ENCODE data around the gene KNSTRN. TPM values are rescaled to one million over a fixed set of nuclear protein-coding genes. Genes with fewer than 3 reads are reported as not detected.

The KNSTRN gene
- total and polyA plus RNA-seq, 3 donors from 2014 or later: 39.6 to 125 (median 66.9) TPM

DNA sequence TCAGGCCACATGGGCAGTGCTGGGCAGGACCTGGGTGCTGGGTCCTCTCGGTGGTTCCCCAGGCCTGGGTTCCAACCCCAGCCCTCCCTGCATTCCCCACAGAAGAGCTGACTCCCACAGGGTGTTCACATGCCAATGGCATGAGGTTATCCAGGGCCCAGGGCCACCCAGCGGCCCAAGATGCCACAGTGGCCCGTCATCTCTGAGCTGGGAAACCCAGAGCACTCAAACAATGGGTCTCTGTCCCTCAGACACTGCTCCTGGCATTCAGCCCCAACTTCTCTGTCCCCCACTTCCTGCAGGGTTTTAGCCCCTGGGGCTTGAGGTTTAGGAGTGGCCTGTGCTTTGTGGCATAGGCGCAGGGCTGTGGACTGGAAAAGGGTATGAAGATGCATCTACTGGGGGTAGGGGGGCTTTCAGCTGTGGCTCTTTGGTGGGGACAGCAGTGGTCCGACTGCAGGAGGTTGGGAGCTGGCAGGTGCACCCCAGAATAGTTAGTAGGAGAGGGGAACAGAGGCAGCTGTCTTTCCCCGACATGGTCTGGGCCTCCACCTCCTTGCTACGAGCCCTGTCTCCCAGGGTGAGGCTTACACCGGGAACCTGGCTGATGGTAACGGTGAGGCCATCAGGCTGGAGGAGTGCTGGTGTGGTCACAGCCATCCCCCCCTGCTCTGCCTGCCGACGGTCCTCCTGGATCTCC is 43.5 kb upstream of the KNSTRN start:
- H3K4me3 ChIP-seq: peak overlapping the region in 1 of 2 donors; percentile 44
- H3K27me3 ChIP-seq: no peaks in the 10 kb centered on the region
- peaks cover 54% of the 10 kb centered on the region for H3K4me1 ChIP-seq
- H3K36me3 ChIP-seq (ENCODE audit: low read depth, missing control alignments): no peaks in the 10 kb centered on the region
- 56 to 97% methylated on average over 6 to 11 of the region's 11 CpGs for WGBS, 2 donors
- H3K9me3 ChIP-seq: no peaks in the 10 kb centered on the region
- no peak for TF ChIP-seq POLR2A (IDR thresholded peaks at IDR 0.05)
- peak; percentile 88 for DNase-seq
- H3K27ac ChIP-seq: peak overlapping the region; percentile 92 to 93
- intact Hi-C loops (cut with DNase I; ENCODE audit: low total_unique reads): no loop called here

GRCh38 chr15:40339621-40339945 is 42.9 kb upstream of the KNSTRN start:
- intact Hi-C loops (cut with DNase I; ENCODE audit: low total_unique reads): no loop called here
- peak; percentile 27 for DNase-seq
- peak overlapping the region; percentile 92 to 93 for H3K27ac ChIP-seq
- WGBS, 2 donors: 77% methylated on average over 7 of the region's 7 CpGs; no CpG with 5 or more reads in 1 of the 2 donors
- peaks cover 51% of the 10 kb centered on the region for H3K4me1 ChIP-seq
- peak overlapping the region in 1 of 2 donors; percentile 44 for H3K4me3 ChIP-seq
- no peaks in the 10 kb centered on the region for H3K36me3 ChIP-seq (ENCODE audit: low read depth, missing control alignments)
- H3K9me3 ChIP-seq: no peaks in the 10 kb centered on the region
- no peak for TF ChIP-seq POLR2A (IDR thresholded peaks at IDR 0.05)
- TF ChIP-seq, protein P1, sequence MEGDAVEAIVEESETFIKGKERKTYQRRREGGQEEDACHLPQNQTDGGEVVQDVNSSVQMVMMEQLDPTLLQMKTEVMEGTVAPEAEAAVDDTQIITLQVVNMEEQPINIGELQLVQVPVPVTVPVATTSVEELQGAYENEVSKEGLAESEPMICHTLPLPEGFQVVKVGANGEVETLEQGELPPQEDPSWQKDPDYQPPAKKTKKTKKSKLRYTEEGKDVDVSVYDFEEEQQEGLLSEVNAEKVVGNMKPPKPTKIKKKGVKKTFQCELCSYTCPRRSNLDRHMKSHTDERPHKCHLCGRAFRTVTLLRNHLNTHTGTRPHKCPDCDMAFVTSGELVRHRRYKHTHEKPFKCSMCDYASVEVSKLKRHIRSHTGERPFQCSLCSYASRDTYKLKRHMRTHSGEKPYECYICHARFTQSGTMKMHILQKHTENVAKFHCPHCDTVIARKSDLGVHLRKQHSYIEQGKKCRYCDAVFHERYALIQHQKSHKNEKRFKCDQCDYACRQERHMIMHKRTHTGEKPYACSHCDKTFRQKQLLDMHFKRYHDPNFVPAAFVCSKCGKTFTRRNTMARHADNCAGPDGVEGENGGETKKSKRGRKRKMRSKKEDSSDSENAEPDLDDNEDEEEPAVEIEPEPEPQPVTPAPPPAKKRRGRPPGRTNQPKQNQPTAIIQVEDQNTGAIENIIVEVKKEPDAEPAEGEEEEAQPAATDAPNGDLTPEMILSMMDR (IDR thresholded peaks at IDR 0.05): no peak
- H3K27me3 ChIP-seq: no peaks in the 10 kb centered on the region

GRCh38 chr15:40340038-40340739 is 42.3 kb upstream of the KNSTRN start:
- Histone ChIP-seq H3K4me1 (peaks cover 45% of the 10 kb centered on the region), H3K36me3 (ENCODE audit: low read depth, missing control alignments) (no peaks in the 10 kb centered on the region), H3K4me3 (peak overlapping the region in 1 of 2 donors; percentile 44), H3K27me3 (no peaks in the 10 kb centered on the region), H3K27ac (peak overlapping the region; percentile 92 to 93), H3K9me3 (no peaks in the 10 kb centered on the region)
- DNase-seq: peak; percentile 75
- intact Hi-C loops (cut with DNase I; ENCODE audit: low total_unique reads): no loop called here
- TF ChIP-seq POLR2A (IDR thresholded peaks at IDR 0.05): no peak
- TF ChIP-seq, protein P1 (IDR thresholded peaks at IDR 0.05): no peak
- 39% methylated on average over 14 of the region's 14 CpGs; no CpG with 5 or more reads in 1 of the 2 donors for WGBS, 2 donors

DNA sequence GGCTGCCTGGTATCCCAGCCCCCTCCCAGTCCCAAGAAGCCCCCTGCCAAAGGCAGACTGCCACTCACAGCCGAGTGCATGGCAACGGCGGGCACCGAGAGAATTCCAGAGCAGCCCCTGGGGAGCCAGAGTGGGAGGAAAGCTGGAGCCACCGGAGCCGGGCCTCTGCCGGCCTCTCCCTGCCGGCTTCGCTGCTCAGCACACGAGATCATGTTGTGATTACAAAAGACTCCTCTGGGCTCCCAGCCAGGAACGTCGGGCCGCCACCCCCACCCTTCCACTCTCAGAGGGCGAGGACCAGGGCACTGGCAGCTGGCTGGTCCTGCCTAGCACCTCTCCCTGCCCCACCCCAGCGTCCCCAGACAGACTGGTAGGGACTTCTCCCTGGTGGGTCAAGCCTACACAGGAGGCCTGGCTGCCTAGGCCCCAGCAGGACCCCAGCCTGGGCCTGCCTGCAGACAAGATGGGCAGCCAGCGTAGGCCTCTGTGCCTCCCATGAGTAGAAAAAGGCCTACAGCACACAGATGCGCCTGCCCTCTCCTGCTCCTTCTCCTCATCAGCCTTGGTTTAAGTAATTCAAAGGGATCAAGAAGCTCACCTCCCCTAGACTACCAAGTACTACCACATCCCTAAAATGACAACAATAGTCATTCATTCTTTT is 41.7 kb upstream of the KNSTRN start, which contains the start of gene CCDC9B:
Gene CCDC9B (minus strand): TSS at position 200 of the 661 bp plus-strand sequence. CDS start 120 bp downstream, at position 80.
- no peaks in the 10 kb centered on the region for H3K27me3 ChIP-seq
- H3K27ac ChIP-seq: peak within 1 kb of the TSS; percentile 92 to 93
- TF ChIP-seq POLR2A (IDR thresholded peaks at IDR 0.05): no peak
- TF ChIP-seq, protein P1 (IDR thresholded peaks at IDR 0.05): no peak
- H3K4me1 ChIP-seq: peaks cover 43% of the 10 kb centered on the region
- no peaks in the 10 kb centered on the region for H3K36me3 ChIP-seq (ENCODE audit: low read depth, missing control alignments)
- H3K4me3 ChIP-seq: peak within 1 kb of the TSS in 1 of 2 donors; percentile 44
- intact Hi-C loops (cut with DNase I; ENCODE audit: low total_unique reads): no loop called here
- DNase-seq: peak; percentile 90
- WGBS, 2 donors: 46 to 53% methylated on average over 5 to 15 of the region's 17 CpGs
- H3K9me3 ChIP-seq: no peaks in the 10 kb centered on the region
